ENCODE results near the gene SLC26A2.

Gene SLC26A2

DNA sequence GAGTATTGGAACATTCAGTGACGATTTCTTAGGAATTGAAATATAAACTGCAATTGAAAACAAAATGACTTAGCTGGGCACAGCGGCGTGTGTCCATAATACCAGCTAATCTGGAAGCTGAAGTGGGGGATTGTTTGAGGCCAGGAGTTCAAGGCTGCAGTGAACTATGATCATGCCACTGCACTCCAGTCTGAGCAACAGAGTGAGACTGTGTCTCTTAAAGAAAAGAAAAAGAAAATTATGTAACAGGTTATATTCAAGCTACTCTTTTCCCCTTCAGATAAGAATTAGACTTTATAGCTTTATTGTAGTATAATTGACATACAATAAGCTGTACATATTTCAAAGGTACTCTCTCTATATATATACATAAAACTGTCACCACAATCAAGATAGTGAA, 6.4 kb downstream of the SLC26A2 start:
- Histone ChIP-seq H3K4me3 (no peak overlapping the region), H3K27me3 (no peaks in the 10 kb centered on the region), H3K27ac (no peak overlapping the region), H3K9me3 (no peaks in the 10 kb centered on the region), H3K36me3 (no peaks in the 10 kb centered on the region), H3K4me1 (peaks cover 0 to 6% (median 0%) of the 10 kb centered on the region in 4 donors)
- no peak for DNase-seq
- intact Hi-C loops (cut with DNase I; ENCODE audit: low total_unique reads): no loop called here
- TF ChIP-seq, protein P1, sequence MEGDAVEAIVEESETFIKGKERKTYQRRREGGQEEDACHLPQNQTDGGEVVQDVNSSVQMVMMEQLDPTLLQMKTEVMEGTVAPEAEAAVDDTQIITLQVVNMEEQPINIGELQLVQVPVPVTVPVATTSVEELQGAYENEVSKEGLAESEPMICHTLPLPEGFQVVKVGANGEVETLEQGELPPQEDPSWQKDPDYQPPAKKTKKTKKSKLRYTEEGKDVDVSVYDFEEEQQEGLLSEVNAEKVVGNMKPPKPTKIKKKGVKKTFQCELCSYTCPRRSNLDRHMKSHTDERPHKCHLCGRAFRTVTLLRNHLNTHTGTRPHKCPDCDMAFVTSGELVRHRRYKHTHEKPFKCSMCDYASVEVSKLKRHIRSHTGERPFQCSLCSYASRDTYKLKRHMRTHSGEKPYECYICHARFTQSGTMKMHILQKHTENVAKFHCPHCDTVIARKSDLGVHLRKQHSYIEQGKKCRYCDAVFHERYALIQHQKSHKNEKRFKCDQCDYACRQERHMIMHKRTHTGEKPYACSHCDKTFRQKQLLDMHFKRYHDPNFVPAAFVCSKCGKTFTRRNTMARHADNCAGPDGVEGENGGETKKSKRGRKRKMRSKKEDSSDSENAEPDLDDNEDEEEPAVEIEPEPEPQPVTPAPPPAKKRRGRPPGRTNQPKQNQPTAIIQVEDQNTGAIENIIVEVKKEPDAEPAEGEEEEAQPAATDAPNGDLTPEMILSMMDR (IDR thresholded peaks at IDR 0.05): no peak

DNA sequence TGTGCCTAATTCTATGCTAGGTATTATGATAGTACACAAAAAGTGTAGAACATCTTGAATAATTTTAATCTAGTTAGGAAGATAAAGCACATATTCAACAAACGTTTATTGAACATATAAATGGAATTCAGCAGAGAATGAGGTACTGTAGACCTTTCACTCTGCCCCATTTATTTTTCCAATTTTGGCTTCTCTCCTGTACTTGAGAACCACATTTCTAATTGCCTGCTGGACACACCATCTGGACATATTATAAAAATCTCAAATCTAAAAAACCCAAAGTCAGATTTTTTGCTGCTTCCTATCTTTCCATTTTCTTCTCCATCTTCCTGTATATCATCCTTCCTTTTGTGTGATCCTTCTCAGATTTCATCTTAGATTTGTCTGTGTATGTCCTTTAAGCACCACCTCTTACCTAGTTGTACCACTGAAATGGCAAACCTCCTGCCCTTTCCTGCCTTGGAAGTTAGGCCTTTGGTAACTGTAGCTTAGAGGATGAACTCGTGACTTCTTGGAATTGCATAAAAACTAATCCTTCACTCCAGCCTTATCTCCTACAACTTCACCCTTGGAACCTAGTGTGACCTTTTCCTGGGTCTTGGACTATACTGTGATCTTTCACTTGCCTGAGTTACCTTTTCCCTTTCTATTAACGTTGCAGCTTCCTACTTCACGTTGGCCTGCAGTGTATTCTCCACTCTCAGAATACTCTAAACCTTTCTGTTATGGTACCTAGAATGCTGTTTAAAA, 8.8 kb downstream of the SLC26A2 start:
- Histone ChIP-seq H3K4me3 (no peak overlapping the region), H3K27ac (no peak overlapping the region), H3K9me3 (no peaks in the 10 kb centered on the region), H3K36me3 (no peaks in the 10 kb centered on the region), H3K27me3 (no peaks in the 10 kb centered on the region), H3K4me1 (no peaks in the 10 kb centered on the region)
- DNase-seq: no peak
- TF ChIP-seq, protein P1 (IDR thresholded peaks at IDR 0.05): no peak
- intact Hi-C loops (cut with DNase I; ENCODE audit: low total_unique reads): no loop called here

DNA sequence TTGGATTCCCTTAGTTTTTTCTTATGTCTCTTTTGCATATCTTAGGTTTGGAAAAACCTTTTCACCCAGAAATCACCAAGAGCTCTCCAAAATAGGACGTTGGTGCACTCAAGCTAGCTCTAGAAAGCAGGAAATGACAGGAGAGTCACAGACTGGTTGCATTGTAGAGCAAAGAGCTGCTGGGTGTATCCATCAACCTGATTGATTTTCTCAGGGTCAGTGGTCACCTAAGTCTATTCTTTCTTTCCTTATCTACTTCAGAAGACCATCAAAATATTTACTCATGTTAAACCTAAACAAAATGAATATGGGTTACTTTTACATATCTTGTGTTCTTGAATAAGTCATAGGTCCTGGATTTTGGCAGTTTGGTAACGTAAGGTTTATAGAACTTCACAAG, 14.9 kb downstream of the SLC26A2 start:
- no peaks in the 10 kb centered on the region for H3K4me1 ChIP-seq
- H3K36me3 ChIP-seq: peaks cover 14 to 25% (median 23%) of the 10 kb centered on the region in 3 donors
- intact Hi-C loops (cut with DNase I; ENCODE audit: low total_unique reads): no loop called here
- H3K27ac ChIP-seq: no peak overlapping the region
- TF ChIP-seq, protein P1 (IDR thresholded peaks at IDR 0.05): no peak
- DNase-seq: no peak
- H3K4me3 ChIP-seq: no peak overlapping the region
- H3K9me3 ChIP-seq: no peaks in the 10 kb centered on the region
- no peaks in the 10 kb centered on the region for H3K27me3 ChIP-seq

- TF ChIP-seq, protein P1 (IDR thresholded peaks at IDR 0.05): no peak
- no peak overlapping the region for H3K27ac ChIP-seq
- H3K36me3 ChIP-seq: peaks cover 24 to 54% (median 45%) of the 10 kb centered on the region in 3 donors
- intact Hi-C loops (cut with DNase I; ENCODE audit: low total_unique reads): no loop called here
- H3K4me3 ChIP-seq: no peak overlapping the region
- no peaks in the 10 kb centered on the region for H3K27me3 ChIP-seq
- DNase-seq: no peak
- no peaks in the 10 kb centered on the region for H3K4me1 ChIP-seq
- no peaks in the 10 kb centered on the region for H3K9me3 ChIP-seq
Measured at GRCh38 chr5:149979896-149980295, 19.3 kb downstream of the SLC26A2 start.

DNA sequence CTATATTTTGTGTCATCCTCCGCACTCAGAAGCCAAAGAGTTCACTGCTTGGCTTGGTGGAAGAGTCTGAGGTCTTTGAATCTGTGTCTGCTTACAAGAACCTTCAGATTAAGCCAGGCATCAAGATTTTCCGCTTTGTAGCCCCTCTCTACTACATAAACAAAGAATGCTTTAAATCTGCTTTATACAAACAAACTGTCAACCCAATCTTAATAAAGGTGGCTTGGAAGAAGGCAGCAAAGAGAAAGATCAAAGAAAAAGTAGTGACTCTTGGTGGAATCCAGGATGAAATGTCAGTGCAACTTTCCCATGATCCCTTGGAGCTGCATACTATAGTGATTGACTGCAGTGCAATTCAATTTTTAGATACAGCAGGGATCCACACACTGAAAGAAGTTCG, 20.6 kb downstream of the SLC26A2 start:
- no peaks in the 10 kb centered on the region for H3K4me1 ChIP-seq
- TF ChIP-seq, protein P1 (IDR thresholded peaks at IDR 0.05): no peak
- peaks cover 24 to 54% (median 45%) of the 10 kb centered on the region in 3 donors for H3K36me3 ChIP-seq
- DNase-seq: no peak
- H3K4me3 ChIP-seq: no peak overlapping the region
- no peaks in the 10 kb centered on the region for H3K9me3 ChIP-seq
- H3K27ac ChIP-seq: no peak overlapping the region
- no peaks in the 10 kb centered on the region for H3K27me3 ChIP-seq
- intact Hi-C loops (cut with DNase I; ENCODE audit: low total_unique reads): no loop called here
